Common myeloid progenitor, CD34-positive (primary cell): ENCODE measurements around the gene APPL2.

Experiments used
- CTCF ChIA-PET: fragments of 350-600 bp; sonication (Branson Sonifier 250); formaldehyde crosslinking; loops from one replicate; lab custom pipeline; 2021; ENCODE audit warnings: antibody characterized with exemption; lab: Charles Lee
- POLR2A ChIA-PET: fragments of 350-600 bp; sonication (Branson Sonifier 250); formaldehyde crosslinking; loops from one replicate; lab custom pipeline; 2021; ENCODE audit warnings: antibody characterized with exemption; lab: Charles Lee
- DNase-seq, 3 donors: peaks; one replicate each; pipeline versions ENCODE4 v3.0.0 to v3.0.0-alpha.2; 2013
- H3K27ac ChIP-seq, 2 experiments: 1 replicate in 1 of 2; 2 replicates in 1 of 2; pipeline ENCODE4 v1.7.0; 2013; ENCODE audit warnings: inconsistent platforms in 2 of 2, low read length in 2 of 2, mild to moderate bottlenecking in 2 of 2, low read depth in 1 of 2, moderate library complexity in 1 of 2; ENCODE audit not compliant: severe bottlenecking in 2 of 2, insufficient read depth in 1 of 2, poor library complexity in 1 of 2
- H3K27me3 ChIP-seq, 5 experiments: replicated peaks in 2 of 5; 1 replicate in 3 of 5; 2 replicates in 2 of 5; pipeline versions ENCODE4 v1.6.1 to v1.7.0; 2013; ENCODE audit warnings: low read length in 4 of 5, mild to moderate bottlenecking in 2 of 5, moderate library complexity in 2 of 5, inconsistent platforms in 1 of 5; ENCODE audit not compliant: insufficient read depth in 5 of 5, control insufficient read depth in 4 of 5
- H3K36me3 ChIP-seq, 4 experiments: 1 replicate in 2 of 4; 2 replicates in 2 of 4; pipeline versions ENCODE4 v1.6.1 to v1.7.0; 2013; ENCODE audit warnings: low read length in 3 of 4, control low read depth in 1 of 4, mild to moderate bottlenecking in 1 of 4; ENCODE audit not compliant: control insufficient read depth in 4 of 4, insufficient read depth in 4 of 4
- H3K4me1 ChIP-seq, 4 experiments: 1 replicate in 3 of 4; 2 replicates in 1 of 4; pipeline versions ENCODE4 v1.6.1 to v1.7.1; 2013; ENCODE audit warnings: low read length in 3 of 4, mild to moderate bottlenecking in 3 of 4, control low read depth in 1 of 4, inconsistent platforms in 1 of 4, moderate library complexity in 1 of 4; ENCODE audit not compliant: control insufficient read depth in 4 of 4, insufficient read depth in 4 of 4; ENCODE audit errors: control extremely low read depth in 1 of 4
- H3K4me3 ChIP-seq, 7 experiments: 1 replicate in 4 of 7; 2 replicates in 3 of 7; pipeline versions ENCODE4 v1.5.1 to v1.7.0; 2013; ENCODE audit warnings: mild to moderate bottlenecking in 7 of 7, low read length in 6 of 7, moderate library complexity in 6 of 7, inconsistent platforms in 2 of 7, low read depth in 2 of 7, control low read depth in 1 of 7; ENCODE audit not compliant: insufficient read depth in 4 of 7, control insufficient read depth in 1 of 7; ENCODE audit errors: extremely low read depth in 1 of 7
- H3K9me3 ChIP-seq, 5 experiments: 1 replicate in 4 of 5; 2 replicates in 1 of 5; pipeline versions ENCODE4 v1.6.1 to v1.7.1; 2013; ENCODE audit warnings: low read length in 4 of 5, mild to moderate bottlenecking in 2 of 5, inconsistent platforms in 1 of 5, low read depth in 1 of 5, moderate library complexity in 1 of 5; ENCODE audit not compliant: control insufficient read depth in 4 of 5, insufficient read depth in 2 of 5; ENCODE audit errors: control extremely low read depth in 1 of 5
- WGBS: methylation state at CpG from one replicate; pipeline ENCODE4 v1.1.5; 2013; ENCODE audit not compliant: insufficient coverage; 5-methylcytosine and 5-hydroxymethylcytosine counted together

Gene APPL2

DNA sequence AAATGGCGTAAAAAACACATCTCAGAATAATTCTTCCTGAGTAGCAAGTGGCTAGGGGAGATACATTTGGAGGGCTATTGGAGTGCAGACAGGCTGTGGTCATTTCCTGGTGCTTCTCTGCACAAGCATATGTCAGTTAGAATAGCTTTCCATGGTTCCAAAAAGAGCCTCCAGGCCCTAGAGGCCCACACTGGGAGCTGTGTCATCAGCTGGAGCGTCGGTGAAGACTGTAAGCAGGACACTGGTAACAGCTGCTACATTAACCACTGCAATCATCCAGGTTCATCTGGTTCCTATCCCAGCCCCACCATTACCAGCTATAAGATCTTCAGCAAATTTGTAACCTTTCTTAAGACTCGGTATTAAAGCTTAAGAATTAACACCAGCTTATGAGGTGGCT, 31.7 kb upstream of the APPL2 start:
- ChIA-PET POLR2A (interaction anchor here (0.7 kb wide), 2 partner anchors 14 to 17 kb away, joined by 3 to 4 read pairs; no protein-coding TSS in a partner anchor), CTCF (interaction anchor here (1.1 to 2.1 kb wide), 2 partner anchors 8 to 29 kb away, joined by 3 to 4 read pairs; no protein-coding TSS in a partner anchor)
- no peak for DNase-seq
- H3K4me3 ChIP-seq: no peak overlapping the region
- 93% methylated on average over 3 of the region's 4 CpGs for WGBS
- no peaks in the 10 kb centered on the region for H3K9me3 ChIP-seq
- H3K4me1 ChIP-seq: no peaks in the 10 kb centered on the region
- no peak overlapping the region for H3K27ac ChIP-seq
- no peaks in the 10 kb centered on the region for H3K36me3 ChIP-seq
- peaks cover 0 to 3% (median 0%) of the 10 kb centered on the region in 5 experiments for H3K27me3 ChIP-seq

DNA sequence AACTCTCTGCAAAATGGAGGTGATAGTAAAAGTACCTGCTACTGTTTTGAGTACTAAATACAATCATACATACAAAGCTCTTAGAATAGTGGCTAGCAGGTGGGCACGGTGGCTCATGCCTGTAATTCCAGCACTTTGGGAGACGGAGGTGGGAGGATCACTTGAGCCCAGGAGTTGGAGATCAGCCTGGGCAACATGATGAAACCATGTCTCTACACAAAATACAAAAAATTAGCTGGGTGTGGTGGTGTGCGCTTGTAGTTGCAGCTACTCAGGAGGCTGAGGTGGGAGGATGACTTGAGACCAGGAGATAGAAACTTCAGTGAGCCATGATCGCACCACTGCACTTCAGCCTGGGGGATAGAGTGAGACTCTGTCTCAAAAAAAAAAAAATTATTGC, 28.8 kb upstream of the APPL2 start:
- Histone ChIP-seq H3K36me3 (no peaks in the 10 kb centered on the region), H3K9me3 (no peaks in the 10 kb centered on the region), H3K4me1 (no peaks in the 10 kb centered on the region), H3K27me3 (no peaks in the 10 kb centered on the region), H3K4me3 (no peak overlapping the region), H3K27ac (no peak overlapping the region)
- no peak for DNase-seq
- ChIA-PET CTCF (no interaction called here), POLR2A (no interaction called here)
- WGBS: no CpG with 5 or more reads among the region's 4 CpGs

DNA sequence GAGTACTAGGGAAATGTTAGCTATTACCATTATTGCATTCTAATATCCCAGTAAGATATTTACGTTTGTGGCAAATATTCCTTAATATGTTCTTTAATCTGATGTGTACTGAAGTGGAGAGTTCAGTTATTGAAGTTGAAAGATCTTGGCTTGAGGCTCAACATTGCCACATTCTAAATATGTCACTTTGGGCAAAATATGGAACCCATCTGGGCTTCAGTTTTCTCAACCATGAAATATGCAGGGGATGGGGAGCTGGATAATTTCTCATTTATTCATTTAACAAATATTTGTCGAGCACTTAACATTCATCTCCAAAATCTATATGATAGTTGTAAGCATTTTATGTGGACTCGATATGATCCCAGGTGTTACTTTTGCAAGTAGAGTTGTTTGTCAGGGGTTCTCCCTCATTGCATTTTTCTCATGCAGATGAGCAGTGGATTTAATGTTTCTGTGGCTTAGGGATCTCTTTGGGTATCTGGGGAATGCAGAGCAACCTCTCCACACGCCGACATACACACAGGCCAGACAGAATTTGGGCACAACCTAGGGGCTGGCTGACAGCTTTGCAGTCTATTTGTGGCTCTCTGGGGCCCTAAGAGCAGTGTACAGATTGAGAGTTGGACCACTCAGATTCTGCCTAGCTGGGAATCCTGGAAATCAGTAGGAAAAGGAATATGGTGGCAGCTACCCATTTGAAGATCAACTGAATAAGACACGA, 26.6 kb upstream of the APPL2 start:
- Histone ChIP-seq H3K9me3 (no peaks in the 10 kb centered on the region), H3K4me3 (no peak overlapping the region), H3K4me1 (no peaks in the 10 kb centered on the region), H3K27me3 (no peaks in the 10 kb centered on the region), H3K36me3 (no peaks in the 10 kb centered on the region), H3K27ac (no peak overlapping the region)
- ChIA-PET POLR2A (no interaction called here), CTCF (interaction anchor here (0.6 to 0.8 kb wide), 2 partner anchors 27 to 134 kb away, joined by 3 read pairs; no protein-coding TSS in a partner anchor)
- DNase-seq: no peak
- 100% methylated on average over 2 of the region's 6 CpGs for WGBS

DNA sequence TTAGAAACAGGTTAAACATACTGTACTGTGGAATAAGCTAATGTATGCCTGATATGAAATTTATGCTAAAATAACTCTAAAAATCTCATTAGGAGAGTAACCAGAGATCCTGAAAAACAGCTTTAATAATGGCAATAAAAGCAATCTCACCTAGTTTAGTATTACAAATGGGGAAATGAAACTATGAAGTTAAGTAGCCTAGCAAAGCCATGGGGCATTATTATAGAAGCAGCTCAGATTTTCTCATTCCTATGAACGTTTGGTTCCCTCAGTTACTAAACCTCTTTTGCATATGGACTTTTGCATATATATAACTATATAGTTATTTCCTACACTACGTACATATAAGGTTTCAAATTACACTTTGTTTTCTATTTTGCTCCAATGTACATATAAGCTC, 25.0 kb upstream of the APPL2 start:
- WGBS: no CpG with 5 or more reads among the region's 2 CpGs
- H3K4me1 ChIP-seq: peaks cover 0 to under 1% (median 0%) of the 10 kb centered on the region in 4 experiments
- DNase-seq: no peak
- ChIA-PET POLR2A (no interaction called here), CTCF (no interaction called here)
- H3K36me3 ChIP-seq: no peaks in the 10 kb centered on the region
- peaks cover 0 to 5% (median 0%) of the 10 kb centered on the region in 5 experiments for H3K9me3 ChIP-seq
- no peak overlapping the region for H3K4me3 ChIP-seq
- H3K27ac ChIP-seq: no peak overlapping the region
- H3K27me3 ChIP-seq: no peaks in the 10 kb centered on the region

DNA sequence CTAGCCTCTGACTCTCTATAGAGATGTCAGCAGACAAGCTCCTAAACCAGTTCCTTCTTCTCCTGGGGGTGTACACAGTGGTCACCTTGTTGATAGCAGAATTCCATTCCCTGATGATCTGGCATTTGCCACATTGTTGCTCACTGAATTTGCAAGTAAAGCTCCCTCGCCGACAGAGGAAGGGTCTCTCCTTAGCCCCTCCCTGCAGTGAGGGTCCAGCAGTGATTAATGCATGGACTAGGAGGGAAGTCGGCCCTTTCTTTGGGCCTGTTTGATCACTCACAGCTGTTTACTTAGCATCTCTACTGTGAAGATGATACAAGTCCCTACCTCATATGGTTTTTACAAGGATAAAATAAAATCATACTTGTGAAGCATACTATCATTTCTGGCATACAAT, 23.3 kb upstream of the APPL2 start:
- Histone ChIP-seq H3K4me3 (no peak overlapping the region), H3K4me1 (peaks cover 0 to 3% (median 0%) of the 10 kb centered on the region in 4 experiments), H3K27me3 (no peaks in the 10 kb centered on the region), H3K27ac (no peak overlapping the region), H3K9me3 (peaks cover 0 to 5% (median 0%) of the 10 kb centered on the region in 5 experiments), H3K36me3 (no peaks in the 10 kb centered on the region)
- ChIA-PET CTCF (interaction anchor here (0.9 kb wide), 1 partner anchor 10 kb away, joined by 4 read pairs; no protein-coding TSS in a partner anchor), POLR2A (no interaction called here)
- DNase-seq: no peak
- 100% methylated on average over 2 of the region's 3 CpGs for WGBS

DNA sequence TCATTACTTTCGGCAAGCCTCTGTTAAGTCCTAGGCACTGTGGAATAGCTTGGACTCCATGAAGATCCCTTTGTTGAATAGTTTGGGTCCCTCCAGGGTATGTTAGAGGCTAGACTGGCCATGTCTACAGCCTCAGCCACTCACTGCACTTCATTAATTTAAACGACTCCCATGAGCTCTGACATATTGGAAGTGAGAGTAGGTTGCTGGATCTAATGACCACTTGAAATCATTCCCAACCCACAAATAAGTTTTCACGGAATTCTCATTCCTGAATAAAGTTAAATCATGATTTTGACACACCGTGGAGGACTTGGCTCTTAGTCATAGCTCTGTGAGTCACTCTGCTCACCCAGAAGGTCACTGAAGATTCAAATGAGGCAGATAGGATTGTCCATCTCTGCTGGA, 21.4 kb upstream of the APPL2 start:
- ChIA-PET CTCF (no interaction called here), POLR2A (no interaction called here)
- 93% methylated on average over 3 of the region's 4 CpGs for WGBS
- DNase-seq: no peak
- Histone ChIP-seq H3K9me3 (peaks cover 0 to 5% (median 0%) of the 10 kb centered on the region in 5 experiments), H3K4me1 (peaks cover 0 to 3% (median 0%) of the 10 kb centered on the region in 4 experiments), H3K36me3 (no peaks in the 10 kb centered on the region), H3K4me3 (no peak overlapping the region), H3K27me3 (no peaks in the 10 kb centered on the region), H3K27ac (no peak overlapping the region)

DNA sequence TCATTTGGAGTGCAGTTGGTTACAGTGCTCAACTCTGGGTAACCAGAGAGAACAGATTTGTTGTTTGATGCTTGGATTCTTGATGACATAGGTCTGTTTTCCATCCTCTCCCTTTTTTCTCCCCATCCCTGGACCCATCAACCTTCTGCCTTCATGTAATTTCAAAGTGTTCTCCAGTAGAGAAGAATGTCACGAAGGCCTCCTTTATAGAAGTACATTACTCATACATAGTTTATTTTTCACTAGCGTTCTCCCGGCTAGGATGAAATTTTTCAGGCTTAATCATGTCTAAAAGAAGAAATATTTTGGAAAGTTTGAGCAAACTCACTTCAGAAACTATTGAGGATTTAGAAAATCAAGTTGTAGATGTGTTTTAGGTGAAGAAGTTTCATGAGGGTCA, 20.9 kb upstream of the APPL2 start:
- H3K27me3 ChIP-seq: no peaks in the 10 kb centered on the region
- no CpG with 5 or more reads among the region's 3 CpGs for WGBS
- peaks cover 0 to 5% (median 0%) of the 10 kb centered on the region in 5 experiments for H3K9me3 ChIP-seq
- POLR2A ChIA-PET: no interaction called here
- no peak overlapping the region for H3K27ac ChIP-seq
- CTCF ChIA-PET: no interaction called here
- H3K4me1 ChIP-seq: peaks cover 0 to 3% (median 0%) of the 10 kb centered on the region in 4 experiments
- no peak for DNase-seq
- H3K4me3 ChIP-seq: no peak overlapping the region
- H3K36me3 ChIP-seq: no peaks in the 10 kb centered on the region
